Measurements from ENCODE around the gene PCDH9.

- TF ChIP-seq CTCF (CRISPR knock-in tag; IDR thresholded peaks at IDR 0.05) (no peak), MXD4 (CRISPR knock-in tag; IDR thresholded peaks at IDR 0.05) (no peak), ARNT2 (CRISPR knock-in tag; IDR thresholded peaks at IDR 0.05; ENCODE audit: low read depth) (no peak), ZBTB49 (CRISPR knock-in tag; IDR thresholded peaks at IDR 0.05; ENCODE audit: borderline replicate concordance) (no peak), RXRA (CRISPR knock-in tag; IDR thresholded peaks at IDR 0.05) (no peak), MXI1 (IDR thresholded peaks at IDR 0.05; ENCODE audit: borderline replicate concordance, low read depth, low read length) (no peak), JARID2 (CRISPR knock-in tag; IDR thresholded peaks at IDR 0.05; ENCODE audit: insufficient replicate concordance) (no peak), ATF6 (CRISPR knock-in tag; conservative IDR thresholded peaks at IDR 0.05) (no peak), HMGXB4 (CRISPR knock-in tag; IDR thresholded peaks at IDR 0.05; ENCODE audit: borderline replicate concordance in 1 of 2, low read depth in 1 of 2) (no peak), GABPA (IDR thresholded peaks at IDR 0.05; ENCODE audit: low read depth, low read length) (no peak), GABPA (CRISPR knock-in tag; IDR thresholded peaks at IDR 0.05; ENCODE audit: low read depth) (no peak), CHD4 (IDR thresholded peaks at IDR 0.05; ENCODE audit: borderline replicate concordance, low read length) (no peak)
These were observed 1.3 kb upstream of the PCDH9 start for GRCh38 chr13:67231289-67232000.
